Measurements from ENCODE around the gene TTC38.

Gene TTC38

GRCh38 chr22:46245511-46245910 lies 22.3 kb upstream of the TTC38 start:
- Histone ChIP-seq H3K79me1 (ENCODE audit: low read length) (peaks cover 7% of the 10 kb centered on the region), H3K4me1 (ENCODE audit: control insufficient read depth in 1 of 2, insufficient read depth in 2 of 2, low read length in 2 of 2) (peaks cover under 1 to 3% of the 10 kb centered on the region in 2 experiments), H3K9me3 (ENCODE audit: insufficient read depth, low read depth, low read length) (peaks cover 1% of the 10 kb centered on the region)

DNA sequence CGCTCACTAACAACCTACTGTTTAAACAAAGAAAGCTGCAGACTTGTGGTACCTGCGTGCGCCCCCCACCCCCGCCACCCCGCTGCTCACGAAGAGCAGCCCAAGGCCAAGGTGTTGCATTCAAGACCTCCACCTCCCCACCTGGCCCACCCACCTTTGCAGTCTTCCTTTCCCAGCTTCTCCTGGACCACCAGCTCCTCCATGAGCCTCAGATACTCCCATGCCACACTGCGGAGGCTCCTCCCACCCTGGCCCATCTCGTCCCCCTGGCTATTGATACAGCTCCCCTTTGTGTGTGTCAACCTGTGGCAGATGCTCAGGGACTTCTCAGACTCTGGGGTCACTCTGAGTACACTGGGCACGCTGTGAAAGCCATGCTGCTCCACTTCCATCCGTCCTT lies 21.6 kb upstream of the TTC38 start:
- H3K79me2 ChIP-seq (ENCODE audit: control insufficient read depth, insufficient read depth, low read length, poor library complexity): peaks cover 9% of the 10 kb centered on the region
- no peak overlapping the region for H4K12ac ChIP-seq (ENCODE audit: low read depth, low read length)
- no peak overlapping the region for H2BK12ac ChIP-seq (ENCODE audit: low read length)
- H3K9me3 ChIP-seq (ENCODE audit: insufficient read depth, low read depth, low read length): peaks cover 1% of the 10 kb centered on the region
- H3K27me3 ChIP-seq (ENCODE audit: insufficient read depth, low read length): no peaks in the 10 kb centered on the region
- H3K4me1 ChIP-seq (ENCODE audit: control insufficient read depth in 1 of 2, insufficient read depth in 2 of 2, low read length in 2 of 2): peaks cover 7 to 9% of the 10 kb centered on the region in 2 experiments
- WGBS (ENCODE audit: extremely low coverage, insufficient coverage, insufficient read length): no CpG with 5 or more reads among the region's 10 CpGs
- no peak overlapping the region for H4K8ac ChIP-seq (ENCODE audit: low read depth, low read length)
- H3K36me3 ChIP-seq (ENCODE audit: control insufficient read depth in 1 of 2, insufficient read depth in 2 of 2, low read length in 2 of 2): peaks cover 4 to 5% of the 10 kb centered on the region in 2 experiments
- no peak overlapping the region for H3K23ac ChIP-seq (ENCODE audit: low read length)
- H3K27ac ChIP-seq (ENCODE audit: low read depth, low read length): no peak overlapping the region
- no peak overlapping the region for H2AK5ac ChIP-seq (ENCODE audit: low read length)
- peaks cover 10% of the 10 kb centered on the region for H3K79me1 ChIP-seq (ENCODE audit: low read length)
- no peak overlapping the region for H3K14ac ChIP-seq (ENCODE audit: low read length)
- no peak overlapping the region for H3K4ac ChIP-seq (ENCODE audit: low read depth, low read length)
- H3K4me2 ChIP-seq (ENCODE audit: low read length): no peak overlapping the region
- H2AFZ ChIP-seq (ENCODE audit: insufficient read depth, low read length, poor library complexity): no peak overlapping the region
- H3K4me3 ChIP-seq (ENCODE audit: low read depth, low read length): peak overlapping the region; percentile 5
- no peak overlapping the region for H3K9ac ChIP-seq (ENCODE audit: low read length)
- no peak overlapping the region for H3K18ac ChIP-seq (ENCODE audit: low read length)
- DNase-seq: no peak
- H2BK5ac ChIP-seq (ENCODE audit: low read depth, low read length, poor library complexity): no peak overlapping the region
- no peak overlapping the region for H2BK120ac ChIP-seq (ENCODE audit: insufficient read depth, low read length, poor library complexity)
- no peak overlapping the region for H4K91ac ChIP-seq (ENCODE audit: low read depth, low read length)

More at GRCh38 chr22:46245511-46245910, 22.3 kb upstream of the TTC38 start:
- H3K79me2 ChIP-seq (ENCODE audit: control insufficient read depth, insufficient read depth, low read length, poor library complexity): peaks cover 6% of the 10 kb centered on the region
- H3K4me3 ChIP-seq (ENCODE audit: low read depth, low read length): no peak overlapping the region
- H4K12ac ChIP-seq (ENCODE audit: low read depth, low read length): no peak overlapping the region
- H3K27me3 ChIP-seq (ENCODE audit: insufficient read depth, low read length): no peaks in the 10 kb centered on the region
- no peak overlapping the region for H3K18ac ChIP-seq (ENCODE audit: low read length)
- H2BK5ac ChIP-seq (ENCODE audit: low read depth, low read length, poor library complexity): no peak overlapping the region
- H3K9ac ChIP-seq (ENCODE audit: low read length): no peak overlapping the region
- no peak overlapping the region for H2BK12ac ChIP-seq (ENCODE audit: low read length)
- no peak overlapping the region for H3K27ac ChIP-seq (ENCODE audit: low read depth, low read length)
- no peak overlapping the region for H4K91ac ChIP-seq (ENCODE audit: low read depth, low read length)
- no peak for DNase-seq
- no peak overlapping the region for H3K14ac ChIP-seq (ENCODE audit: low read length)
- H2BK120ac ChIP-seq (ENCODE audit: insufficient read depth, low read length, poor library complexity): no peak overlapping the region
- H2AFZ ChIP-seq (ENCODE audit: insufficient read depth, low read length, poor library complexity): no peak overlapping the region
- H3K23ac ChIP-seq (ENCODE audit: low read length): no peak overlapping the region
- H4K8ac ChIP-seq (ENCODE audit: low read depth, low read length): no peak overlapping the region
- no peak overlapping the region for H3K4ac ChIP-seq (ENCODE audit: low read depth, low read length)
- peaks cover 4 to 5% of the 10 kb centered on the region in 2 experiments for H3K36me3 ChIP-seq (ENCODE audit: control insufficient read depth in 1 of 2, insufficient read depth in 2 of 2, low read length in 2 of 2)
- H2AK5ac ChIP-seq (ENCODE audit: low read length): no peak overlapping the region
- H3K4me2 ChIP-seq (ENCODE audit: low read length): no peak overlapping the region
- whole genome bisulfite sequencing (ENCODE audit: extremely low coverage, insufficient coverage, insufficient read length): no CpG with 5 or more reads among the region's 16 CpGs

- Histone ChIP-seq H2BK5ac (ENCODE audit: low read depth, low read length, poor library complexity) (no peak overlapping the region), H3K79me1 (ENCODE audit: low read length) (peaks cover 10% of the 10 kb centered on the region), H2BK120ac (ENCODE audit: insufficient read depth, low read length, poor library complexity) (no peak overlapping the region), H4K91ac (ENCODE audit: low read depth, low read length) (no peak overlapping the region), H3K4me1 (ENCODE audit: control insufficient read depth in 1 of 2, insufficient read depth in 2 of 2, low read length in 2 of 2) (peaks cover 7 to 9% of the 10 kb centered on the region in 2 experiments), H3K9ac (ENCODE audit: low read length) (no peak overlapping the region), H3K36me3 (ENCODE audit: control insufficient read depth in 1 of 2, insufficient read depth in 2 of 2, low read length in 2 of 2) (peaks cover 4 to 5% of the 10 kb centered on the region in 2 experiments), H3K27ac (ENCODE audit: low read depth, low read length) (no peak overlapping the region), H3K4me2 (ENCODE audit: low read length) (no peak overlapping the region), H3K23ac (ENCODE audit: low read length) (no peak overlapping the region), H3K9me3 (ENCODE audit: insufficient read depth, low read depth, low read length) (peaks cover 1% of the 10 kb centered on the region), H3K79me2 (ENCODE audit: control insufficient read depth, insufficient read depth, low read length, poor library complexity) (peaks cover 9% of the 10 kb centered on the region), H2AK5ac (ENCODE audit: low read length) (no peak overlapping the region), H3K4ac (ENCODE audit: low read depth, low read length) (no peak overlapping the region), H2AFZ (ENCODE audit: insufficient read depth, low read length, poor library complexity) (no peak overlapping the region), H3K14ac (ENCODE audit: low read length) (no peak overlapping the region), H3K4me3 (ENCODE audit: low read depth, low read length) (no peak overlapping the region), H4K8ac (ENCODE audit: low read depth, low read length) (no peak overlapping the region), H2BK12ac (ENCODE audit: low read length) (no peak overlapping the region), H3K27me3 (ENCODE audit: insufficient read depth, low read length) (no peaks in the 10 kb centered on the region), H3K18ac (ENCODE audit: low read length) (no peak overlapping the region), H4K12ac (ENCODE audit: low read depth, low read length) (no peak overlapping the region)
- no CpG with 5 or more reads among the region's 2 CpGs for WGBS (ENCODE audit: extremely low coverage, insufficient coverage, insufficient read length)
- DNase-seq: no peak
Observed at GRCh38 chr22:46247443-46247975, 20.3 kb upstream of the TTC38 start.

- peak within 1 kb of the TSS; percentile 100 for H3K18ac ChIP-seq (ENCODE audit: low read length)
- no peaks in the 10 kb centered on the region for H3K36me3 ChIP-seq (ENCODE audit: control insufficient read depth in 1 of 2, insufficient read depth in 2 of 2, low read length in 2 of 2)
- H2AK5ac ChIP-seq (ENCODE audit: low read length): peak within 1 kb of the TSS; percentile 96
- peak; percentile 89 to 93 for DNase-seq
- H2AFZ ChIP-seq (ENCODE audit: insufficient read depth, low read length, poor library complexity): peak within 1 kb of the TSS; percentile 99
- peak within 1 kb of the TSS; percentile 85 for H3K4me2 ChIP-seq (ENCODE audit: low read length)
- no peak within 1 kb of the TSS for H3K23ac ChIP-seq (ENCODE audit: low read length)
- H3K79me1 ChIP-seq (ENCODE audit: low read length): peaks cover 10% of the 10 kb centered on the region
- H4K8ac ChIP-seq (ENCODE audit: low read depth, low read length): peak within 1 kb of the TSS; percentile 100
- WGBS (ENCODE audit: extremely low coverage, insufficient coverage, insufficient read length): no CpG with 5 or more reads among the region's 89 CpGs
- peak within 1 kb of the TSS; percentile 94 for H4K91ac ChIP-seq (ENCODE audit: low read depth, low read length)
- peaks cover 7 to 9% of the 10 kb centered on the region in 2 experiments for H3K4me1 ChIP-seq (ENCODE audit: control insufficient read depth in 1 of 2, insufficient read depth in 2 of 2, low read length in 2 of 2)
- H3K14ac ChIP-seq (ENCODE audit: low read length): peak within 1 kb of the TSS; percentile 100
- peak within 1 kb of the TSS; percentile 92 for H3K4me3 ChIP-seq (ENCODE audit: low read depth, low read length)
- peaks cover 9% of the 10 kb centered on the region for H3K79me2 ChIP-seq (ENCODE audit: control insufficient read depth, insufficient read depth, low read length, poor library complexity)
- H3K9ac ChIP-seq (ENCODE audit: low read length): peak within 1 kb of the TSS; percentile 94
- H3K27me3 ChIP-seq (ENCODE audit: insufficient read depth, low read length): no peaks in the 10 kb centered on the region
- peak within 1 kb of the TSS; percentile 89 for H2BK120ac ChIP-seq (ENCODE audit: insufficient read depth, low read length, poor library complexity)
- peak within 1 kb of the TSS; percentile 86 for H2BK5ac ChIP-seq (ENCODE audit: low read depth, low read length, poor library complexity)
- peak within 1 kb of the TSS; percentile 93 for H3K4ac ChIP-seq (ENCODE audit: low read depth, low read length)
- no peak within 1 kb of the TSS for H2BK12ac ChIP-seq (ENCODE audit: low read length)
- peak within 1 kb of the TSS; percentile 100 for H4K12ac ChIP-seq (ENCODE audit: low read depth, low read length)
- H3K9me3 ChIP-seq (ENCODE audit: insufficient read depth, low read depth, low read length): peaks cover 1% of the 10 kb centered on the region
- H3K27ac ChIP-seq (ENCODE audit: low read depth, low read length): peak within 1 kb of the TSS; percentile 72
Observed at GRCh38 chr22:46250035-46250782, 17.6 kb upstream of the TTC38 start, which contains the start of gene CDPF1. Gene CDPF1 (minus strand): TSS chr22:46250293. CDS start chr22:46248284, 2,009 bp downstream.

All from trophoblast cell (in vitro differentiated cells and primary cell).